PC-3 (cell line): ENCODE data around the gene DHRS11. TPM values are rescaled to one million over a fixed set of nuclear protein-coding genes. Genes with fewer than 3 reads are reported as not detected.

Experiments
- ATAC-seq: fragments of 200-7000 bp; cut with Tn5 transposase; 2 replicates; pipeline ENCODE4 v1.9.1; 2020; ENCODE audit warnings: mild to moderate bottlenecking, moderate library complexity
- BruUV-seq: library from RNA; stranded (reverse); fragments of 400-500 nt; replicated peaks from 2 replicates; lab custom pipeline; 2021; lab: Mats Ljungman, UMichigan
- CTCF ChIA-PET: fragments of 300-600 bp; sonication (Branson Sonifier 250); formaldehyde crosslinking; loops from one replicate; lab custom pipeline; 2022; ENCODE audit warnings: antibody characterized with exemption; lab: Charles Lee
- POLR2A ChIA-PET: fragments of 300-600 bp; sonication (Branson Sonifier 250); formaldehyde crosslinking; loops from one replicate; lab custom pipeline; 2022; ENCODE audit warnings: antibody characterized with exemption; ENCODE audit not compliant: unreplicated experiment; lab: Charles Lee
- DNase-seq: peaks from one replicate; pipeline ENCODE4 v3.0.0-alpha.2; 2015
- H2AFZ ChIP-seq: fragments of 300-600 bp; sonication (generic); 2 replicates; pipeline ENCODE4 v1.6.0; 2016; ENCODE audit warnings: antibody characterized with exemption, low read length
- H3F3A ChIP-seq: fragments of 300-600 bp; sonication (generic); one replicate; pipeline ENCODE4 v1.6.0; 2017; ENCODE audit warnings: antibody characterized with exemption, low read length, control low read depth, mild to moderate bottlenecking; ENCODE audit not compliant: unreplicated experiment
- H3K27ac ChIP-seq: fragments of 300-600 bp; sonication (generic); 2 replicates; pipeline ENCODE4 v1.5.1; 2016; ENCODE audit warnings: mild to moderate bottlenecking, low read length
- H3K27me3 ChIP-seq: fragments of 300-600 bp; sonication (generic); 2 replicates; pipeline ENCODE4 v1.6.1; 2016; ENCODE audit warnings: low read length, mixed read lengths
- H3K36me3 ChIP-seq: fragments of 300-600 bp; sonication (generic); 2 replicates; pipeline ENCODE4 v1.6.1; 2016; ENCODE audit warnings: low read depth, mixed run types, low read length, mixed read lengths
- H3K4me1 ChIP-seq: fragments of 300-600 bp; sonication (generic); 2 replicates; pipeline ENCODE4 v1.5.1; 2016; ENCODE audit warnings: low read length; ENCODE audit not compliant: insufficient read depth
- H3K4me2 ChIP-seq: fragments of 300-600 bp; sonication (generic); 2 replicates; pipeline ENCODE4 v1.6.0; 2016; ENCODE audit warnings: low read length
- H3K4me3 ChIP-seq: fragments of 300-600 bp; sonication (generic); 2 replicates; pipeline ENCODE4 v1.5.1; 2016; ENCODE audit warnings: mild to moderate bottlenecking, low read length, mixed read lengths
- H3K79me2 ChIP-seq: fragments of 300-600 bp; sonication (generic); 2 replicates; pipeline ENCODE4 v1.6.1; 2017; ENCODE audit warnings: low read length, mixed read lengths
- H3K9ac ChIP-seq: fragments of 300-600 bp; sonication (generic); 2 replicates; pipeline ENCODE4 v1.6.0; 2016; ENCODE audit warnings: mild to moderate bottlenecking, low read length
- H3K9me2 ChIP-seq: fragments of 300-600 bp; sonication (generic); replicated peaks from 2 replicates; pipeline ENCODE4 v1.6.1; 2016; ENCODE audit warnings: mixed run types, low read length, mixed read lengths
- H3K9me3 ChIP-seq: fragments of 300-600 bp; sonication (generic); 2 replicates; pipeline ENCODE4 v1.6.1; 2016; ENCODE audit warnings: low read length, mixed read lengths
- H4K20me1 ChIP-seq: fragments of 300-600 bp; sonication (generic); 2 replicates; pipeline ENCODE4 v1.6.1; 2016; ENCODE audit warnings: low read length, mixed read lengths
- CTCF ChIP-seq: fragments of 300-600 bp; sonication (generic); conservative IDR thresholded peaks from 2 replicates; pipeline ENCODE4 v1.5.1; 2017; ENCODE audit warnings: antibody characterized with exemption, low read depth, mild to moderate bottlenecking, low read length
- EZH2 ChIP-seq: fragments of 300-600 bp; sonication (generic); IDR thresholded peaks from one replicate; pipeline ENCODE4 v1.6.1; 2017; ENCODE audit warnings: antibody characterized with exemption, mild to moderate bottlenecking, low read length; ENCODE audit not compliant: unreplicated experiment
- EZH2phosphoT487 ChIP-seq: fragments of 300-600 bp; sonication (generic); IDR thresholded peaks from 2 replicates; pipeline ENCODE4 v1.6.1; 2018; ENCODE audit warnings: mild to moderate bottlenecking, antibody characterized with exemption, low read length, borderline replicate concordance
- intact Hi-C: fragments of 100-400 bp; cut with micrococcal nuclease; formaldehyde crosslinking; loops from 2 replicates; pipeline ENCODE4 v1.9.0; 2023
- total RNA-seq: library from RNA; depleted of rRNA; stranded (reverse); fragments of >200 nt; gene quantifications from 2 replicates; pipeline ENCODE4 v1.2.3, GENCODE V29; 2014

DHRS11 gene
- total RNA-seq, 1 experiment from 2014 or later, result 14.8 TPM

DNA sequence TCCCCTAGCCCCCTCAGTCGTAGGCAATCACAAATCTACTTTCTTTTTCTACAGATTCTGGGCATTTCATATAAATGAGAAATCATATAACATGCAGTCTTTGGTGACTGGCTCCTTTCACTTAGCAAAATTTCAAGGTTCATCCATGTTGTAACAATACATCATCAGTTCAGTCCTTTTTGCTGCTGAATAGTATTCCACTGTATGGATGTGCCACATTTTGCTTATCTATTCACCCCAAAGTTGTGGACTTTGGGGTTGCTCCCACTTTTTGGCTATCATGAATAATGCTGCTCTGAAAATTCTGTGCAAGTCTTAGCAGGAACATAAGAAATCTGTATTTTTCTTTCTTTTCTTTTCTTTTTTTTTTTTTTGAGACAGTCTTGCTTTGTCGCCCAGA lies 48.7 kb downstream of the DHRS11 start:
- Histone ChIP-seq H2AFZ (no peak overlapping the region), H3K9ac (no peak overlapping the region), H3K4me1 (no peaks in the 10 kb centered on the region), H3K36me3 (no peaks in the 10 kb centered on the region), H3K9me2 (no peaks in the 10 kb centered on the region), H3K27ac (no peak overlapping the region), H3F3A (no peaks in the 10 kb centered on the region), H4K20me1 (no peaks in the 10 kb centered on the region), H3K9me3 (no peaks in the 10 kb centered on the region), H3K4me3 (no peak overlapping the region), H3K79me2 (no peaks in the 10 kb centered on the region), H3K27me3 (peaks cover 43% of the 10 kb centered on the region), H3K4me2 (no peak overlapping the region)
- CTCF ChIA-PET, result no interaction called here
- POLR2A ChIA-PET, result no interaction called here
- DNase-seq (no peak), ATAC-seq (no peak)
- intact Hi-C loops, result no loop called here
- TF ChIP-seq EZH2phosphoT487 (no peak), CTCF (no peak), EZH2 (no peak)
- BruUV-seq, result no TSS peak

DNA sequence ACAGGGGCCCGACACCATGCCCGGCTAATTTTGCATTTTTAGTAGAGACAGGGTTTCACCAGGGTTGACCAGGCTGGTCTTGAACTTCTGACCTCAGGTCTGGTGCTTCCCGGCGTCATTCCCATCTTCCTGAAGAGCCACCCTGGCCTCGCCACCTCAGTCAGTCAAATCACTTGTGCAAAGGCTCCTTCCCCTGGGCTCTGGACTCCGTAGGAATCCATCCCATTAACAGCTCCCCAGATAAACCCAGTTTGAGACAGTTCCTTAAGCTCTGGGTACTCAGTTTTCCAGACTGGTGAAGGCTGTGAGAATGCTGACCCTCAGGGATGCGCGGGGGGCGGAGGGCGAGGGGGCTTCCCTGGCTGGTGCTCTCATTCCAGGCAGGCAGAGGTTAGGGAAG lies 49.2 kb downstream of the DHRS11 start:
- Histone ChIP-seq H4K20me1 (no peaks in the 10 kb centered on the region), H3K36me3 (no peaks in the 10 kb centered on the region), H3K9me2 (no peaks in the 10 kb centered on the region), H3K79me2 (no peaks in the 10 kb centered on the region), H3K4me3 (no peak overlapping the region), H2AFZ (no peak overlapping the region), H3K27ac (no peak overlapping the region), H3F3A (no peaks in the 10 kb centered on the region), H3K4me1 (no peaks in the 10 kb centered on the region), H3K27me3 (peaks cover 43% of the 10 kb centered on the region), H3K9ac (no peak overlapping the region), H3K9me3 (no peaks in the 10 kb centered on the region), H3K4me2 (no peak overlapping the region)
- intact Hi-C loops, result no loop called here
- ChIA-PET CTCF (no interaction called here), POLR2A (no interaction called here)
- TF ChIP-seq CTCF (no peak), EZH2 (no peak), EZH2phosphoT487 (no peak)
- ATAC-seq (no peak), DNase-seq (no peak)
- no TSS peak for BruUV-seq

GRCh38 chr17:36641331-36641876 lies 49.7 kb downstream of the DHRS11 start:
- Histone ChIP-seq H3K36me3 (no peaks in the 10 kb centered on the region), H3K4me3 (no peak overlapping the region), H4K20me1 (no peaks in the 10 kb centered on the region), H3K27me3 (peaks cover 43% of the 10 kb centered on the region), H3K27ac (no peak overlapping the region), H3F3A (no peaks in the 10 kb centered on the region), H3K79me2 (no peaks in the 10 kb centered on the region), H3K4me2 (no peak overlapping the region), H3K9me2 (no peaks in the 10 kb centered on the region), H3K9ac (no peak overlapping the region), H2AFZ (no peak overlapping the region), H3K4me1 (no peaks in the 10 kb centered on the region), H3K9me3 (no peaks in the 10 kb centered on the region)
- no TSS peak for BruUV-seq
- CTCF ChIA-PET, result no interaction called here
- TF ChIP-seq EZH2 (no peak), CTCF (no peak)
- intact Hi-C loops, result no loop called here
- ATAC-seq (no peak), DNase-seq (no peak)
- POLR2A ChIA-PET, result no interaction called here
